HG03571 (cell line): ENCODE measurements around the gene PARP15.
"Not testable (repeated sequence)": the region's sequence is repeated elsewhere in the genome, so short reads cannot be mapped to it uniquely, and the experiment has no call there.

Source experiments
- ATAC-seq: cut with Tn5 transposase; IDR thresholded peaks from one replicate; pipeline ENCODE4 v1.9.1; 2021; ENCODE audit not compliant: unreplicated experiment

Gene PARP15

DNA sequence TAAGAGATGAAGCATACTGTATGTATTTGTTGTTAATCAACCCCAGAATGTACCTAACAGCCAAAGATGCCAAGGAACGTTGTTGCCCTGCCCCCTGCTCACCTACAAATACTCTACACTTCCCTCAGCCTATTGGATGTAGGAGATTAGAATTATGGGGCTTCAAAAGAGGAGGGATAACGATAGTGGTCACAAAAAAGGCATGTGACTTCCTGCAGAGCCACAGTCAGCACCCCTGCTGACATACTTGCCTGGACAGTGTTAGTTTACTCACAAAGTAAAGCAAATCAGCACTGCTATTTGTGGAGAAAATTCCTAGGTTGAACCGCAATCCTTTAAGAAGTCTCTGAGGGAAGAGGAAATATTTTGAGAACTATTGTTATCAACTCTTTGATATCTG, 37.9 kb downstream of the PARP15 start:
- no peak for ATAC-seq

DNA sequence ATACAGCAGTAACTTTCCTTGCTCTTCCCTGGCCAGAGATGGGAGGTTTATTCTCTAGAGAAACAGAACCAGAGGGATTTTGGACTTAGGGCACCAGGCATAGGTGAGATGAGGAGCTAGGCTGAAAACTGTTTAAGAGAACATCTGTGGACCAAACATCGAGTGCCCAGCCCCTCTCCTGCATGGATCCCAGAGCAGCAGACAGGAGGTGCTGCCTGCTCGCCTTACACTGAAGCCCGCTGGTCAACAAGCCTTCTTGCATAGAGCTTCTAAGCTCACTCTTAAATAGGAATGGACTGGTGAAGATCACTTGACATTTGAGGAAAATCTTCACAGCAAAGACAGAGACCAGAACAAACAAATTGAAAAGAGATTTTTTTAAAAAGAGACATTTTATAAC, 41.2 kb downstream of the PARP15 start:
- no peak for ATAC-seq

DNA sequence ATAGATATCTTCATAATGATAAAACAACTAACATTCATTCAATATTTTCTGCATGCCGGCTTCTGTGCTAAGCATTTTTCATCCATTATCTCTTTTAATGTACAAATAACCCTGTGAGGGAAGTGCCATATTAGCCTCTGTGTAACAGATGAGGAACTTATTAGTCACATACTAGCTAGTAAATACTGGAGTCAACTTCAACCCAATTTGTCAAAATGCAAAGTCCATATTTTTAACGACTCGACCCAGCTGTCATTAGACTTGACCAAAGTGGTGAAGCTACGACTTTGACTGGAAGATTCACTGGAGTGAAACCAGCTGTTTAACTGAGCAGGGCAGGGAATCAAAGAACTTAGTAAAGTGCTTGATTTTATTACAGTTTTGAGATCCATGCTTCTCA, 41.6 kb downstream of the PARP15 start:
- ATAC-seq, result no peak

DNA sequence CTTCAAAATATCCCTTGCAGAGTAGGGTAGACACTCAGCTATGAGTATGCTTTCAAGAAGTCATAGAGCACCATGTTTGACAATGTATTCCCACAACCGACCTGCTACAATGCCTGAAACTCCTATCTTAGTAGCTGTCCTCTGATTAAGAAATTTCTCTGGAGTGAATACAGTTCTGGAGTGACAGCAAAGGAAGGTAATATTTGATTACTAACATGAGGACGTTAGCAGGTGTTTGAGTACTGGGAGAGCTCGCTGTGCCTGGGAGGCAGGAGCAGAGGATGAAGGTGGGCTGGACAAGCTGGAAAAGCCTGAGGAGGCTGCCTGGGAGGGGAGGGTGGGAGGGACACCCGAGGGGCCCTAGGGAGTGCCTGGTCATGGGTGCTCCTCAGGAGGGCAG, 42.9 kb downstream of the PARP15 start:
- ATAC-seq, result no peak

GRCh38 chr3:122621112-122621511, 43.7 kb downstream of the PARP15 start:
- ATAC-seq, result no peak

DNA sequence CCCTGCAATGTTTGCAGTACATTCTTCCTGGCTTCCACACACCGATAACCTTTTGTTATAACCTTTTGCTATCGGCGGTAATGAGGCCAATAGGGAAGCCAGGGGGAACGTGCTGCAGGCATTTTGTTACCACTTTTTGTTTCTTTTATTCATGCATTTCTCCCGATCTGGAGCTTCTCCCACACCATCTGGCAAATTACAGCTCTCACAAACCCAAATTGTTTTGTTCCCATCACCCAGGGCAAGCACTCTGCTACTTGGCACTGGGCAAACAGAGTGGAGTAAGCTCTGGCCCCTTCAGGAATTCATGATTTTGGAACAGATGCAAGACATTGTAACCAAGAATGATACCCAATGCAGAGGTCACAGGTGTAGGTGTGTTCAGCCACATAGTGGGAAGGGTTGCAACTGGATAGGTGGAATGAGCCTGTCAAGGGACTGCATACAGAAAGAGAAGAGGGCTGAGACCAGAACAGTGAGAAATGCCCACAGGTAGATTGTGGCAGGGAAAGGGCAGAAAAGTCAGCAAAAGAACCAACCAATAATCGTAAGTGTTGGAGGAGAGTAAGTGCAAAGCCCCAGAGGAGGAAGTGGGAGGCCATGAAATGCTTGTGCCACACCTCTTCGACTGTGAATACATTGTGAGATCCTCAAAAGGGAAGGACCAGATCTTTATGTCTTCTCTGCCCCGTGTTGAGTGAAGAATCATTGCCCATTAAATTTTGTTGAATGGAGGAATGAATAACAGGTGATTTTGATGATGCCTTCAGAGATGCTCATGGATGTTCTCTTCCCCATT, 45.8 kb downstream of the PARP15 start:
- no peak for ATAC-seq

DNA sequence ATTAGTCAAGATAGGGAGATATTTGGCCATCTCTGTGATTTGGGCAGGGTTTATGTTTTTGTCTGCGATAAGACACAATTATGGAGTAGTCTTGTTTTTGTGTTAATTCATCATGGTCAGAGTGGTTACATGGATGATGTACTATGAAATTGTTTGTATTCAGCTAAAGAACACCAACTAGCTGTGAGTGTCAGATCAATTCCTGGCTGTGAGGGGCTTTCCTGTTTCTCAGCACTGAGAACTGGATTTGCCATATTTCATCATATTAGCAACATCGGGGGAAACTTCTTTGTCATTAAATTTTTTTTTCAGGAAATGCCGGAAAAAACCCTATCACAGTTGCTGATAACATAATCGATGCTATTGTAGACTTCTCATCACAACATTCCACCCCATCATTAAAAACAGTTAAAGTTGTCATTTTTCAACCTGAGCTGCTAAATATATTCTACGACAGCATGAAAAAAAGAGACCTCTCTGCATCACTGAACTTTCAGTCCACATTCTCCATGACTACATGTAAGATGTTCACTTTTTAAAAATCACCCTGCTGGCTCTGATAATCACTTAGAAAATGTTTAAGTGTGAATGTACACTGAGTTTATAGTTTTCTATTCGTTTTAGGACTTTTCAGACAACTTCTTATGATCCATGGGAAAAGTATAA, 49.2 kb downstream of the PARP15 start:
- no peak for ATAC-seq

GRCh38 chr3:122627301-122627700, 49.9 kb downstream of the PARP15 start:
- no peak for ATAC-seq

- no peak for ATAC-seq
Observed at GRCh38 chr3:122628567-122628966, 51.1 kb downstream of the PARP15 start.

GRCh38 chr3:122629763-122630162, 52.3 kb downstream of the PARP15 start:
- ATAC-seq, result no peak

GRCh38 chr3:122635789-122636188, 58.3 kb downstream of the PARP15 start:
- ATAC-seq, result no peak

DNA sequence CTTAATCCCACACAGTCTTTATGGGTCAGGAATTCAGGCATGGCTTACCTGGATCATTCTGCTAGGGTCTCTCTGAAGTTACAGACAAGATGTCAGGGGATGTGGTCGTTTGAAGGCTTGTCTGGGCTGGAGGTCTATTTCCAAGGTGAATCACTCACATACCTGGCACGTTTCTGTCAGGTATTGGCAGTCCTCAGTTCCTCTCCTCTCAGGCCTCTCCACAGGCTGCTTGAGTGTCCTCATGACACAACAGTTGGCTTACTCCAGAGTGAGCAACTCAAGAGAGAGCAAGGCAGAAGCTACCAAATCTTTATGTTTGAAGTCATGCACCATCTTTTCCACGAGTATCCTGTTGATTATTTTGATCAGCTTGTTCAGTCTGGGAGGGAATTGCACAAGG, 59.2 kb downstream of the PARP15 start:
- no peak for ATAC-seq

GRCh38 chr3:122640437-122640999, 63.1 kb downstream of the PARP15 start:
- no peak for ATAC-seq

DNA sequence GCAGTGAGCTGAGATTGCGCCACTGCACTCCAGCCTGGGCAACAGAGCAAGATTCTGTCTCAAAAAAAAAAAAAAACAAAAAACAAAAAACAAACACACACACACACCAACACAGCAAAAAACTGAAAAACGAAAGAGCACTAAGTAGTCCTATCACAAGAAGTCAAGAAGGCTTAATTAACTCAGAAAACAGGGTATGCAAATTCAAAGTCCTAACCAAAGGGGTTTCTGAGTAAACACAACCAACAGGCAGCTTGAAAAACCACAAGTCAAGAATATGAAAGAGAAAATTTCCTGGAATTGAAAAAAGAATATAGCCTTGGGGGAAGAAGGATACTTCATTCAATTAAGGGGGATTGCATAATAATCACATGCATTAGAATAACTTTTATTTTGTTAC, 65.5 kb downstream of the PARP15 start:
- no peak for ATAC-seq

DNA sequence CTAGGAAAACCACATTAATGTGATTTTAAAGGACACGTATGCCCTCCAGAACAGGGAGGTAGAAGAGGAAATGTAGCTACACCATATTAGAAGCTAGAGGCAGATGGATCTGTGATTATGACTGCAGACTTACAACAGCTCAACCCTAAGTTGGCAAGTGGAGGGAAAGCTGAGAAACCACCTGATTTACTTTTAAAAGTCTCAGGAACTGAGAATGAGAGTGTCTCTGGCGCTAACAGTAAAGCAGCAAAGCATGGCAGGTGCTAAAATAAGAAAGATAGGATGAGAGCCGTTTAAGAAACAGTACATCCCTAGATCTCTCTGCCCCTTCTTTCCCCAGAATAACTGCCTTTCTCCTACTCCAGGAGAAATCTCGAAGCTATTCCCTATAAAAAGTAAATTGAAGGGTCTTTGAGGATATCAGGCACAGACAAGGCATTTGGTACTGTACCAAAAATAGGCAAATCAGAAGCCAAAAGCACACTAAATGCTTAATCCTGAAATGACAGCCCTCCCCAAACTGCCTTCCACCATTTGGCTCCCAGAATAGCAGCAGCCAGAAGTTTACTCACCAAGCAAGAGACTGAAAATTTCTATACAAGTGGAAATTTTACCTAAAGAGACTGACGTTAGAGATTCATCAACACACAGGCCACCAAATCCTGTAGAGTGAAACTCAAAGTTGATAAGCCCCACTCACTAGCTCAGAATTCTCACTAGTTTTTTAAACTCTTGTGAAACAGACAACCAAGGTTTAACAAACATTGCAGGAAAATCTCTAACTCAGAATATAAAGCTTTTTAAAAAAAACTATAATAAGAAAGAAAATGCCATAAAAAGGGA, 68.9 kb downstream of the PARP15 start:
- no peak for ATAC-seq

DNA sequence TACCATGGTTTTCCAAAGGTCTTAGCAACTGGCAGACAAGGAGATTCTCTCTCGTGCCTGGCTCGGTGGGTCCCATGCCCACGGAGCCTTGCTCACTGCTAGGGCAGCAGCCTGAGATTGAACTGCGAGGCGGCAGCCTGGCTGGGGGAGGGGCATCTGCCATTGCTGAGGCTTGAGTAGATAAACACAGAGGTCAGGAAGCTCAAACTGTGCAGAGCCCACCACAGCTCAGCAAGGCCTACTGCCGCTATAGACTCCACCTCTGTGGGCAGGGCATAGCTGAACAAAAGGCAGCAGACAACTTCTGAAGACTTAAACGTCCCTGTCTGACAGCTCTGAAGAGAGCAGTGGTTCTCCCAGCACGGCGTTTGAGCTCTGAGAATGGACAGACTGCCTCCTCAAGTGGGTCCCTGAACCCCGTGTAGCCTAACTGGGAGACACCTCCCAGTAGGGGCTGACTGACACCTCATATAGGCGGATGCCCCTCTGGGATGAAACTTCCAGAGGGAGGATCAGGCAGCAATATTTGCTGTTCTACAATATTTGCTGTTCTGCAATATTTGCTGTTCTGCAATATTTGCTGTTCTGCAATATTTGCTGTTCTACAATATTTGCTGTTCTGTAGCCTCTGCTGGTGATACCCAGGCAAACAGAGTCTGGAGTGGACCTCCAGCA, 73.9 kb downstream of the PARP15 start:
- ATAC-seq, result not testable (repeated sequence)

- not testable (repeated sequence) for ATAC-seq
Observed at GRCh38 chr3:122651962-122652361, 74.5 kb downstream of the PARP15 start.

GRCh38 chr3:122658336-122658735, 80.9 kb downstream of the PARP15 start:
- ATAC-seq, result not testable (repeated sequence)

- no peak for ATAC-seq
Observed at GRCh38 chr3:122660297-122660974, 83.0 kb downstream of the PARP15 start.

DNA sequence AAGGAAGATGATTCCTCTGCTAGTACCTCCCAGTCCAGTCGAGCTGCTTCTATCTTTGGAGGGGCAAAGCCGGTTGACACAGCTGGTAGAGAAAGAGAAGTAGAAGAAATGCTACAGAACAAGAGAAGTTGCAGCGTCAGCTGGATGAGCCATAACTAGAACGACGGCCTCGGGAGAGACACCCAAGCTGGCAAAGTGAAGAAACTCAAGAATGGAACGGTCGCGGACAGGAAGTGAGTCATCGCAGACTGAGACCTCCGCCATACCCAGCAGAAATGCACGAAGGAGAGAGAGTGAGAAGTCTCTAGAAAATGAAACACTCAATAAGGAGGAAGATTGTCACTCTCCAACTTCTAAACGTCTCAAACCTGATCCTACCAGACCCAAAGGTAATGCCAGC, 84.2 kb downstream of the PARP15 start:
- no peak for ATAC-seq
